Loucy (cell line): Measurements from ENCODE around the gene RARB.

Source experiments
- H2AFZ ChIP-seq: fragments of 200-600 bp; sonication (generic); 2 replicates; pipeline ENCODE4 v1.6.0; 2016; ENCODE audit warnings: antibody characterized with exemption, mild to moderate bottlenecking, low read length, moderate library complexity
- H3F3A ChIP-seq: fragments of 200-600 bp; 2 replicates; pipeline ENCODE4 v1.6.0; 2016; ENCODE audit warnings: antibody characterized with exemption, low read depth, mild to moderate bottlenecking
- H3K27me3 ChIP-seq: fragments of 200-600 bp; sonication (generic); 2 replicates; pipeline ENCODE4 v1.6.1; 2014; ENCODE audit warnings: low read length, mild to moderate bottlenecking; ENCODE audit not compliant: insufficient read depth, poor library complexity, severe bottlenecking
- H3K36me3 ChIP-seq: fragments of 200-600 bp; sonication (generic); 2 replicates; pipeline ENCODE4 v1.6.1; 2016; ENCODE audit warnings: low read length; ENCODE audit not compliant: insufficient read depth
- H3K4me1 ChIP-seq: fragments of 200-600 bp; sonication (generic); 2 replicates; pipeline ENCODE4 v1.5.1; 2014; ENCODE audit warnings: low read length, mild to moderate bottlenecking; ENCODE audit not compliant: insufficient read depth, poor library complexity, severe bottlenecking
- H3K4me2 ChIP-seq: fragments of 200-600 bp; sonication (generic); 2 replicates; pipeline ENCODE4 v1.6.0; 2014; ENCODE audit warnings: antibody characterized with exemption, low read length, low read depth, mild to moderate bottlenecking; ENCODE audit not compliant: poor library complexity, severe bottlenecking
- H3K4me3 ChIP-seq: fragments of 200-600 bp; sonication (generic); 2 replicates; pipeline ENCODE4 v1.5.1; 2014; ENCODE audit warnings: low read length, mild to moderate bottlenecking, mixed read lengths; ENCODE audit not compliant: poor library complexity, severe bottlenecking
- H3K79me2 ChIP-seq: fragments of 200-600 bp; sonication (generic); 2 replicates; pipeline ENCODE4 v1.6.1; 2014; ENCODE audit warnings: low read length; ENCODE audit not compliant: insufficient read depth
- H3K9ac ChIP-seq: fragments of 200-600 bp; sonication (generic); 2 replicates; pipeline ENCODE4 v1.6.0; 2014; ENCODE audit warnings: mild to moderate bottlenecking, low read depth, low read length, moderate library complexity; ENCODE audit not compliant: poor library complexity, severe bottlenecking
- H3K9me2 ChIP-seq: fragments of 200-600 bp; sonication (generic); replicated peaks from 2 replicates; pipeline ENCODE4 v1.6.1; 2016; ENCODE audit warnings: low read depth, low read length, mixed read lengths
- H3K9me3 ChIP-seq: fragments of 200-600 bp; sonication (generic); 2 replicates; pipeline ENCODE4 v1.6.1; 2014; ENCODE audit warnings: mild to moderate bottlenecking, antibody characterized with exemption, low read length, low read depth; ENCODE audit not compliant: insufficient read depth
- H4K20me1 ChIP-seq: fragments of 200-600 bp; sonication (generic); 2 replicates; pipeline ENCODE4 v1.6.0; 2014; ENCODE audit warnings: antibody characterized with exemption, low read length, mild to moderate bottlenecking; ENCODE audit not compliant: insufficient read depth, poor library complexity, severe bottlenecking
- CTCF ChIP-seq: fragments of 200-600 bp; sonication (generic); conservative IDR thresholded peaks from 2 replicates; pipeline ENCODE4 v1.5.1; 2014; ENCODE audit warnings: mild to moderate bottlenecking, antibody characterized with exemption, low read length
- EZH2phosphoT487 ChIP-seq: fragments of 200-600 bp; IDR thresholded peaks from 2 replicates; pipeline ENCODE4 v1.6.1; 2018; ENCODE audit warnings: antibody characterized with exemption, mild to moderate bottlenecking, moderate library complexity, borderline replicate concordance

RARB gene

GRCh38 chr3:25572919-25573385 is 144.9 kb downstream of the RARB start:
- H3K4me3 ChIP-seq: no peak overlapping the region

GRCh38 chr3:25573386-25574171 is 145.5 kb downstream of the RARB start:
- H3K4me2 ChIP-seq: no peak overlapping the region
- H3K4me3 ChIP-seq: no peak overlapping the region
- no peak overlapping the region for H2AFZ ChIP-seq
- H3K79me2 ChIP-seq: no peaks in the 10 kb centered on the region
- H4K20me1 ChIP-seq: no peaks in the 10 kb centered on the region
- H3K27me3 ChIP-seq: no peaks in the 10 kb centered on the region
- H3K9me3 ChIP-seq: no peaks in the 10 kb centered on the region
- no peak overlapping the region for H3K9ac ChIP-seq
- H3F3A ChIP-seq: no peaks in the 10 kb centered on the region
- no peaks in the 10 kb centered on the region for H3K4me1 ChIP-seq
- TF ChIP-seq CTCF (no peak), EZH2phosphoT487 (no peak)
- H3K9me2 ChIP-seq: no peaks in the 10 kb centered on the region
- no peaks in the 10 kb centered on the region for H3K36me3 ChIP-seq

More at GRCh38 chr3:25572919-25573385, 144.9 kb downstream of the RARB start:
- Histone ChIP-seq H4K20me1 (no peaks in the 10 kb centered on the region), H3K9me2 (no peaks in the 10 kb centered on the region), H3K27me3 (no peaks in the 10 kb centered on the region), H3K4me1 (no peaks in the 10 kb centered on the region), H3K4me2 (no peak overlapping the region), H3K9ac (no peak overlapping the region), H2AFZ (no peak overlapping the region), H3K9me3 (no peaks in the 10 kb centered on the region), H3K79me2 (no peaks in the 10 kb centered on the region), H3F3A (no peaks in the 10 kb centered on the region), H3K36me3 (no peaks in the 10 kb centered on the region)
- TF ChIP-seq CTCF (no peak), EZH2phosphoT487 (no peak)

- TF ChIP-seq EZH2phosphoT487: no peak
- TF ChIP-seq CTCF: no peak
- no peak overlapping the region for H2AFZ ChIP-seq
- H4K20me1 ChIP-seq: no peaks in the 10 kb centered on the region
- no peaks in the 10 kb centered on the region for H3K9me2 ChIP-seq
- H3F3A ChIP-seq: no peaks in the 10 kb centered on the region
- no peaks in the 10 kb centered on the region for H3K9me3 ChIP-seq
- H3K9ac ChIP-seq: no peak overlapping the region
- no peaks in the 10 kb centered on the region for H3K4me1 ChIP-seq
- H3K27me3 ChIP-seq: no peaks in the 10 kb centered on the region
- H3K4me2 ChIP-seq: no peak overlapping the region
- no peaks in the 10 kb centered on the region for H3K36me3 ChIP-seq
- no peak overlapping the region for H3K4me3 ChIP-seq
- no peaks in the 10 kb centered on the region for H3K79me2 ChIP-seq
Observed at GRCh38 chr3:25574172-25574765, 146.2 kb downstream of the RARB start.
